Ovary (tissue), 9 donors: ENCODE data around the gene C1orf50. TPM values are rescaled to one million over a fixed set of nuclear protein-coding genes. Genes with fewer than 3 reads are reported as not detected.
A peak's percentile ranks its signal among the peaks of the same experiment; 100 is the strongest.

ENCODE experiments used
- DNase-seq, 5 donors: peaks; one replicate each; pipeline ENCODE4 v3.0.0-alpha.2; 2019 to 2020
- H3K27ac ChIP-seq, 2 donors: fragments of 200-600 bp; one replicate each; pipeline versions ENCODE4 v1.5.1 to v1.8.0; 2019 to 2022
- H3K27me3 ChIP-seq: fragments of 200-600 bp; one replicate; pipeline ENCODE4 v1.8.0; 2022
- H3K36me3 ChIP-seq: fragments of 200-600 bp; sonication (generic); one replicate; pipeline ENCODE4 v1.5.1; 2019
- H3K4me1 ChIP-seq: one replicate; pipeline ENCODE4 v1.8.1; 2013; ENCODE audit warnings: mild to moderate bottlenecking, moderate library complexity; ENCODE audit not compliant: insufficient read depth
- H3K4me3 ChIP-seq: fragments of 200-600 bp; sonication (generic); one replicate; pipeline ENCODE4 v1.5.1; 2017
- H3K9me3 ChIP-seq, 2 donors: fragments of 200-600 bp in 1 of 2; sonication (generic) in 1 of 2; one replicate each; pipeline versions ENCODE4 v1.5.1 to v1.8.1; 2013 to 2019; ENCODE audit warnings: mild to moderate bottlenecking in 1 of 2, moderate library complexity in 1 of 2
- EP300 ChIP-seq: sonication (generic); formaldehyde crosslinking; IDR thresholded peaks from one replicate; pipeline ENCODE4 v1.6.1; 2017; ENCODE audit warnings: antibody characterized with exemption
- POLR2A ChIP-seq: fragments of 450-650 bp; IDR thresholded peaks from one replicate; pipeline ENCODE4 v1.6.1; 2017; ENCODE audit warnings: antibody characterized with exemption, mild to moderate bottlenecking, moderate library complexity
- WGBS, 3 donors: extraction: QIAGEN DNeasy Blood & Tissue Kit in 1 of 3; methylation state at CpG; one replicate each; pipeline versions ENCODE4 v1.1.5 to v1.1.7; 2013 to 2017; 5-methylcytosine and 5-hydroxymethylcytosine counted together
- intact Hi-C, 4 donors: fragments of 100-400 bp; cut with DNase I; formaldehyde crosslinking; loops; one replicate each; pipeline versions ENCODE4 v1.11.0 to v1.15.1; 2022 to 2023
- polyA plus RNA-seq, 2 donors: library from polyadenylated mRNA; stranded (reverse); fragments of 200-250 nt in 1 of 2; fragments of 350-450 nt in 1 of 2; fragmentation: Illumina TruSeq in 1 of 2; extraction: RNeasy Lipid Tissue Mini Kit (QIAGEN cat#74804) in 1 of 2; gene quantifications; one replicate each; pipeline ENCODE4 v1.2.3, GENCODE V29; 2013 to 2014
- total RNA-seq, 7 donors: library from RNA; depleted of rRNA in 2 of 7; stranded (reverse); fragments of >200 nt in 2 of 7; fragmentation: NEBNext Ultra II Directional in 3 of 7; extraction: Animal tissue kit (Norgen Biotek cat#: 25700) in 3 of 7; gene quantifications; one replicate each; pipeline versions ENCODE4 v1.1.0 to v1.2.4, GENCODE V29; 2016 to 2023
- TF ChIP-seq, protein P1 (sequence below), 3 donors: fragments of 450-650 bp in 2 of 3; fragments of 200-600 bp in 1 of 3; IDR thresholded peaks; one replicate each; pipeline versions ENCODE4 v1.5.1 to v1.8.0; 2016 to 2022; ENCODE audit warnings: antibody characterized with exemption in 3 of 3, mild to moderate bottlenecking in 1 of 3
- donor health status: DM: no; HTN: no; CAD: no; lungs with moderate emphysema.
- donor health status: DM: no; HTN: no; CAD: no.
- donor health status: Bipolar disorder and iron deficiency.
- donor health status: DM: yes; HTN: yes; CAD: no.
- donor health status: DM: no; HTN: no; CAD: no.
- donor health status: DM: yes; HTN: yes; CAD: no.

Gene C1orf50
- total and polyA plus RNA-seq, 9 donors = 1.3 to 13.6 (median 5.8) TPM

- intact Hi-C loops = loop anchor here in 1 of 4 donors (10.0 kb wide), 1 partner anchor 53 kb away; the partner anchor contains the start of genes C1orf50 and P3H1
- TF ChIP-seq POLR2A (no peak), EP300 (no peak)
- TF ChIP-seq, protein P1, sequence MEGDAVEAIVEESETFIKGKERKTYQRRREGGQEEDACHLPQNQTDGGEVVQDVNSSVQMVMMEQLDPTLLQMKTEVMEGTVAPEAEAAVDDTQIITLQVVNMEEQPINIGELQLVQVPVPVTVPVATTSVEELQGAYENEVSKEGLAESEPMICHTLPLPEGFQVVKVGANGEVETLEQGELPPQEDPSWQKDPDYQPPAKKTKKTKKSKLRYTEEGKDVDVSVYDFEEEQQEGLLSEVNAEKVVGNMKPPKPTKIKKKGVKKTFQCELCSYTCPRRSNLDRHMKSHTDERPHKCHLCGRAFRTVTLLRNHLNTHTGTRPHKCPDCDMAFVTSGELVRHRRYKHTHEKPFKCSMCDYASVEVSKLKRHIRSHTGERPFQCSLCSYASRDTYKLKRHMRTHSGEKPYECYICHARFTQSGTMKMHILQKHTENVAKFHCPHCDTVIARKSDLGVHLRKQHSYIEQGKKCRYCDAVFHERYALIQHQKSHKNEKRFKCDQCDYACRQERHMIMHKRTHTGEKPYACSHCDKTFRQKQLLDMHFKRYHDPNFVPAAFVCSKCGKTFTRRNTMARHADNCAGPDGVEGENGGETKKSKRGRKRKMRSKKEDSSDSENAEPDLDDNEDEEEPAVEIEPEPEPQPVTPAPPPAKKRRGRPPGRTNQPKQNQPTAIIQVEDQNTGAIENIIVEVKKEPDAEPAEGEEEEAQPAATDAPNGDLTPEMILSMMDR (IDR thresholded peaks at IDR 0.05) = no peak
Observed at GRCh38 chr1:42817440-42817767, 50.4 kb downstream of the C1orf50 start.

DNA sequence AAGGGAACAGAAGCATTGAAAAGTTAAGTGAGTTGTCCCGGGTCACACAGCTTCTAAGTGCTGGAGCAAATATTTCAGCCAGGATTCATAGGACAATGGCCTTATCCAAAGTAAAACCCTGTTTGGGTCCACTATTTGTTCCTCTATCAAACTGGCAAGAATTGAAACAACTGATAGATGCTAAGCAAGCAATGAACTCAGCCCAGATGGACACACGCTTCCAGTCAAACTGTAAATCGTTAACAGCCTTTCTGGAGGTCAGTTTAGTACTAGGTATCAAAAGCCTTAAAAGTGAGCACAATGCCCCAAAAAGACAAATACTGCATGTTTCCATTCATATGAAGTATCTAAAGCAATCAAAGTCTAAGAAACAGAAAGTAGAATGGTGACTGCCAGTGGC lies 50.9 kb downstream of the C1orf50 start:
- intact Hi-C loops = loop anchor here in 1 of 4 donors (10.0 kb wide), 1 partner anchor 53 kb away; the partner anchor contains the start of genes C1orf50 and P3H1

More at GRCh38 chr1:42817440-42817767, 50.4 kb downstream of the C1orf50 start:
- DNase-seq = no peak
- H3K36me3 ChIP-seq = no peaks in the 10 kb centered on the region
- peaks cover 7% of the 10 kb centered on the region for H3K4me1 ChIP-seq
- no peaks in the 10 kb centered on the region for H3K27me3 ChIP-seq
- WGBS, 3 donors = 1 to 2% (median 1%) methylated on average over 13 of the region's 13 CpGs
- H3K4me3 ChIP-seq = peak overlapping the region; percentile 90
- H3K9me3 ChIP-seq = no peaks in the 10 kb centered on the region
- H3K27ac ChIP-seq = peak overlapping the region in 1 of 2 donors; percentile 99

GRCh38 chr1:42820813-42821212 lies 53.8 kb downstream of the C1orf50 start:
- TF ChIP-seq, protein P1 (IDR thresholded peaks at IDR 0.05) = no peak
- TF ChIP-seq POLR2A (no peak), EP300 (no peak)
- H3K27ac ChIP-seq = no peak overlapping the region
- no peak for DNase-seq
- no peaks in the 10 kb centered on the region for H3K27me3 ChIP-seq
- intact Hi-C loops = no loop called here
- H3K4me3 ChIP-seq = no peak overlapping the region
- H3K36me3 ChIP-seq = no peaks in the 10 kb centered on the region
- H3K4me1 ChIP-seq = peaks cover 7% of the 10 kb centered on the region
- WGBS, 3 donors = 42 to 54% (median 49%) methylated on average over 1 of the region's 1 CpG
- no peaks in the 10 kb centered on the region for H3K9me3 ChIP-seq

More for the DNA sequence above, 50.9 kb downstream of the C1orf50 start:
- Histone ChIP-seq H3K4me1 (peaks cover 7% of the 10 kb centered on the region), H3K4me3 (no peak overlapping the region), H3K27me3 (no peaks in the 10 kb centered on the region), H3K27ac (no peak overlapping the region), H3K36me3 (no peaks in the 10 kb centered on the region), H3K9me3 (no peaks in the 10 kb centered on the region)
- WGBS, 3 donors = 94 to 96% (median 95%) methylated on average over 3 of the region's 3 CpGs
- DNase-seq = no peak
- TF ChIP-seq, protein P1 (IDR thresholded peaks at IDR 0.05) = no peak
- TF ChIP-seq POLR2A (no peak), EP300 (no peak)

DNA sequence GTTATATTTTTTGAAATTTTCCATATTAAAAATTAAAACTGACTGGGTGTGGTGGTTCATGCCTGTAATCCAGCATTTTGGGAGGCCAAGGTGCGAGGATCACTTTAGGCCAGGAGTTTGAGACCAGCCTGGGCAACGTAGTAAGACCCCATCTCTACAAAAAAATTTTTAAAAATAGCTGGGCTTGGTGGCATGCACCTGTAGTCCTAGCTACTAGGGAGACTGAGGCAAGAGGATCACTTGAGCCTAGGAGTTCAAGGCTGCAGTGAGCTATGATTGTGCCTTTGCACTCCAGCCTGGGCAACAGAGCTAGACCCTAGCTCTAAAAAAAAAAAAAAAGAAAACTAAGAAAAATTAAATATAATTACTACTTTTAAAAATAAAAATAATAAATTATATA lies 54.6 kb downstream of the C1orf50 start:
- no peaks in the 10 kb centered on the region for H3K4me1 ChIP-seq
- no peaks in the 10 kb centered on the region for H3K27me3 ChIP-seq
- TF ChIP-seq POLR2A = no peak
- TF ChIP-seq, protein P1 (IDR thresholded peaks at IDR 0.05) = no peak
- no peak for TF ChIP-seq EP300
- no peak for DNase-seq
- 96 to 99% (median 97%) methylated on average over 2 of the region's 2 CpGs for whole genome bisulfite sequencing, 3 donors
- H3K9me3 ChIP-seq = no peaks in the 10 kb centered on the region
- H3K36me3 ChIP-seq = no peaks in the 10 kb centered on the region
- no peak overlapping the region for H3K4me3 ChIP-seq
- H3K27ac ChIP-seq = no peak overlapping the region
- intact Hi-C loops = no loop called here
